ENCODE data around the gene EPHA6.

EPHA6 gene

GRCh38 chr3:97278506-97278905 lies 464.1 kb downstream of the EPHA6 start:
- no peak for DNase-seq (ENCODE audit: low read depth)

- DNase-seq (ENCODE audit: low read depth), result no peak
Observed at GRCh38 chr3:97291901-97292300, 477.5 kb downstream of the EPHA6 start.

GRCh38 chr3:97293596-97294131 lies 479.3 kb downstream of the EPHA6 start:
- DNase-seq (ENCODE audit: low read depth), result no peak

- DNase-seq (ENCODE audit: low read depth), result no peak
Observed at GRCh38 chr3:97297032-97297431, 482.6 kb downstream of the EPHA6 start.

- no peak for DNase-seq (ENCODE audit: low read depth)
Observed at GRCh38 chr3:97301114-97301513, 486.7 kb downstream of the EPHA6 start.

- no peak for DNase-seq (ENCODE audit: low read depth)
Observed at GRCh38 chr3:97306226-97306625, 491.8 kb downstream of the EPHA6 start.

- no peak for DNase-seq (ENCODE audit: low read depth)
Observed at GRCh38 chr3:97338375-97338774, 524.0 kb downstream of the EPHA6 start.

GRCh38 chr3:97340940-97341339 lies 526.5 kb downstream of the EPHA6 start:
- no peak for DNase-seq (ENCODE audit: low read depth)

- no peak for DNase-seq (ENCODE audit: low read depth)
Observed at GRCh38 chr3:97347780-97348179, 533.4 kb downstream of the EPHA6 start.

GRCh38 chr3:97350971-97351370 lies 536.6 kb downstream of the EPHA6 start:
- DNase-seq (ENCODE audit: low read depth), result no peak

GRCh38 chr3:97353176-97353575 lies 538.8 kb downstream of the EPHA6 start:
- no peak for DNase-seq (ENCODE audit: low read depth)

- no peak for DNase-seq (ENCODE audit: low read depth)
Observed at GRCh38 chr3:97359977-97360376, 545.6 kb downstream of the EPHA6 start.

GRCh38 chr3:97360804-97361203 lies 546.4 kb downstream of the EPHA6 start:
- no peak for DNase-seq (ENCODE audit: low read depth)

GRCh38 chr3:97384583-97384982 lies 570.2 kb downstream of the EPHA6 start:
- DNase-seq (ENCODE audit: low read depth), result no peak

GRCh38 chr3:97388774-97389173 lies 574.4 kb downstream of the EPHA6 start:
- no peak for DNase-seq (ENCODE audit: low read depth)

GRCh38 chr3:97389936-97390335 lies 575.5 kb downstream of the EPHA6 start:
- no peak for DNase-seq (ENCODE audit: low read depth)

GRCh38 chr3:97391167-97391566 lies 576.8 kb downstream of the EPHA6 start:
- DNase-seq (ENCODE audit: low read depth), result no peak

GRCh38 chr3:97409612-97410011 lies 595.2 kb downstream of the EPHA6 start:
- no peak for DNase-seq (ENCODE audit: low read depth)

- no peak for DNase-seq (ENCODE audit: low read depth)
Observed at GRCh38 chr3:97421565-97421964, 607.2 kb downstream of the EPHA6 start.

GRCh38 chr3:97425002-97425401 lies 610.6 kb downstream of the EPHA6 start:
- no peak for DNase-seq (ENCODE audit: low read depth)

GRCh38 chr3:97430601-97431000 lies 616.2 kb downstream of the EPHA6 start:
- no peak for DNase-seq (ENCODE audit: low read depth)

GRCh38 chr3:97432914-97433313 lies 618.5 kb downstream of the EPHA6 start:
- no peak for DNase-seq (ENCODE audit: low read depth)

GRCh38 chr3:97438131-97438530 lies 623.7 kb downstream of the EPHA6 start:
- DNase-seq (ENCODE audit: low read depth), result no peak

GRCh38 chr3:97439373-97439772 lies 625.0 kb downstream of the EPHA6 start:
- no peak for DNase-seq (ENCODE audit: low read depth)

- no peak for DNase-seq (ENCODE audit: low read depth)
Observed at GRCh38 chr3:97464035-97464434, 649.6 kb downstream of the EPHA6 start.
